Adipocyte (in vitro differentiated cells): ENCODE results near the gene TRIM7.
"Not testable (repeated sequence)": the region's sequence is repeated elsewhere in the genome, so short reads cannot be mapped to it uniquely, and the experiment has no call there.

Experiments
- DNase-seq: peaks from one replicate; pipeline ENCODE4 v3.0.0-alpha.2; 2015; ENCODE audit warnings: low read depth
- H3K27me3 ChIP-seq: replicated peaks from 2 replicates; pipeline ENCODE4 v1.7.0; 2013; ENCODE audit warnings: mild to moderate bottlenecking, low read length, moderate library complexity; ENCODE audit not compliant: control insufficient read depth, insufficient read depth
- H3K36me3 ChIP-seq: 2 replicates; pipeline ENCODE4 v1.7.0; 2013; ENCODE audit warnings: low read length, mild to moderate bottlenecking, moderate library complexity; ENCODE audit not compliant: control insufficient read depth, insufficient read depth, severe bottlenecking
- H3K4me1 ChIP-seq: 2 replicates; pipeline ENCODE4 v1.7.0; 2013; ENCODE audit warnings: mild to moderate bottlenecking, low read length, moderate library complexity; ENCODE audit not compliant: control insufficient read depth, insufficient read depth
- H3K4me3 ChIP-seq: 2 replicates; pipeline ENCODE4 v1.7.0; 2013; ENCODE audit warnings: mild to moderate bottlenecking, low read length, moderate library complexity
- H3K9ac ChIP-seq: 2 replicates; pipeline ENCODE4 v1.7.0; 2013; ENCODE audit warnings: mild to moderate bottlenecking, low read length, moderate library complexity
- H3K9me3 ChIP-seq: 2 replicates; pipeline ENCODE4 v1.7.0; 2013; ENCODE audit warnings: mild to moderate bottlenecking, low read length, moderate library complexity; ENCODE audit not compliant: control insufficient read depth

The TRIM7 gene

GRCh38 chr5:181219262-181220177, 14.5 kb upstream of the TRIM7 start:
- no peak for DNase-seq
- H3K4me1 ChIP-seq: peaks cover 13% of the 10 kb centered on the region
- no peaks in the 10 kb centered on the region for H3K27me3 ChIP-seq
- H3K9ac ChIP-seq: no peak overlapping the region
- H3K9me3 ChIP-seq: no peaks in the 10 kb centered on the region
- H3K36me3 ChIP-seq: no peaks in the 10 kb centered on the region
- no peak overlapping the region for H3K4me3 ChIP-seq

DNA sequence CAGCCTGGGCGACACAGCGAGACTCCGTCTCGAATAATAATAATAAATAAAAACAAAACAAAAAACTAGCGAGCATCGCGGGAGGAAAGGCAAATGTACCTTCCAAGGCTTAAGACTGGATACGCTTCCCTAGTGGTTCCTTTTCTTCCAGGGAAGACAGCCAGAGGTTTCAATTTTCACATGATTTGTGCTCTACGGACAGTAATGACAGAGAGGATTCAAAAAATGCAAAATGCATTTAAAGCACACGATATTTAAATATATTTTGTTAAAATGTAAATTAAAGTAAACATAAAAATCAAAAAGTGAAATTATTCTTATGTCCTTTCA, 13.8 kb upstream of the TRIM7 start:
- no peak overlapping the region for H3K9ac ChIP-seq

GRCh38 chr5:181217803-181218062, 12.7 kb upstream of the TRIM7 start:
- no peak for DNase-seq
- no peak overlapping the region for H3K9ac ChIP-seq
- no peaks in the 10 kb centered on the region for H3K9me3 ChIP-seq
- H3K4me3 ChIP-seq: peak overlapping the region; percentile 66
- H3K27me3 ChIP-seq: no peaks in the 10 kb centered on the region
- H3K4me1 ChIP-seq: peaks cover 6% of the 10 kb centered on the region
- no peaks in the 10 kb centered on the region for H3K36me3 ChIP-seq

More for the DNA sequence above, 13.8 kb upstream of the TRIM7 start:
- H3K36me3 ChIP-seq: no peaks in the 10 kb centered on the region
- no peak for DNase-seq
- peak overlapping the region; percentile 79 for H3K4me3 ChIP-seq
- no peaks in the 10 kb centered on the region for H3K27me3 ChIP-seq
- peaks cover 6% of the 10 kb centered on the region for H3K4me1 ChIP-seq
- H3K9me3 ChIP-seq: no peaks in the 10 kb centered on the region

DNA sequence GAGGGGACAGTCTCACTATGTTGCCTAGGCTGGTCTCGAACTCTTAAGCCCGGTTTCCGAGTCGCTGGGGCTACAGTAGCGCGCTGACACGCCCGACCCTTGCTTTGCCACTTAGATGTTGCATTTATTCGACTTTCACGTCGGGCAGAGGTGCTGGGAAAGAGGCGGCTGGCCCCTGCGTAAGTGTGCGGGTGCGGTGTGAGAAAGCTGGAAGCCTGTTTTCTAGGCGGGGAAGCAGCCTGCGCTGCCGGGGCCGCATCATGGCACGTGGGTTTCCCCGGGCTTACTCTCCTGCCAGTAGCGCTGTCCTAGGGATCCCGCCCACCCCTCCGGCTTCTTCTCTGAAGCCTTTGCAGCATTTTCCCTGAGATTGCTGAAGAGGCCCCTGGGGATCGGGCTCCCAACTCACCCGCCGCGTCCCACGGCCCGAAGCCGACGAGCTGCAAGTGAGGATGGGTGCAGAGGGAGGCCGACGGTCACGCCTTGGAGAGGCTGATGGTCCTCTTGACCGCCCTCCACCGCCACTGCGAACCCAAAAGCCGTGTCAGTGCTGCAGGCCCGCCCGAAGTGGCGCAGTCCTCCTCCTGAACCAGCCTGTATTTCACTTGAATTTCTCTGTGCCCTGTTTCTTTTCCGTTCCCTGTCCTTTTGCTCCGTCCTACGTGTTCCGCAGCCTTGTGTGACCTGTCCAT, 12.3 kb upstream of the TRIM7 start:
- Histone ChIP-seq H3K4me1 (peaks cover 6% of the 10 kb centered on the region), H3K4me3 (peak overlapping the region; percentile 66), H3K36me3 (no peaks in the 10 kb centered on the region), H3K9ac (no peak overlapping the region), H3K9me3 (no peaks in the 10 kb centered on the region), H3K27me3 (no peaks in the 10 kb centered on the region)
- peak; percentile 70 for DNase-seq

DNA sequence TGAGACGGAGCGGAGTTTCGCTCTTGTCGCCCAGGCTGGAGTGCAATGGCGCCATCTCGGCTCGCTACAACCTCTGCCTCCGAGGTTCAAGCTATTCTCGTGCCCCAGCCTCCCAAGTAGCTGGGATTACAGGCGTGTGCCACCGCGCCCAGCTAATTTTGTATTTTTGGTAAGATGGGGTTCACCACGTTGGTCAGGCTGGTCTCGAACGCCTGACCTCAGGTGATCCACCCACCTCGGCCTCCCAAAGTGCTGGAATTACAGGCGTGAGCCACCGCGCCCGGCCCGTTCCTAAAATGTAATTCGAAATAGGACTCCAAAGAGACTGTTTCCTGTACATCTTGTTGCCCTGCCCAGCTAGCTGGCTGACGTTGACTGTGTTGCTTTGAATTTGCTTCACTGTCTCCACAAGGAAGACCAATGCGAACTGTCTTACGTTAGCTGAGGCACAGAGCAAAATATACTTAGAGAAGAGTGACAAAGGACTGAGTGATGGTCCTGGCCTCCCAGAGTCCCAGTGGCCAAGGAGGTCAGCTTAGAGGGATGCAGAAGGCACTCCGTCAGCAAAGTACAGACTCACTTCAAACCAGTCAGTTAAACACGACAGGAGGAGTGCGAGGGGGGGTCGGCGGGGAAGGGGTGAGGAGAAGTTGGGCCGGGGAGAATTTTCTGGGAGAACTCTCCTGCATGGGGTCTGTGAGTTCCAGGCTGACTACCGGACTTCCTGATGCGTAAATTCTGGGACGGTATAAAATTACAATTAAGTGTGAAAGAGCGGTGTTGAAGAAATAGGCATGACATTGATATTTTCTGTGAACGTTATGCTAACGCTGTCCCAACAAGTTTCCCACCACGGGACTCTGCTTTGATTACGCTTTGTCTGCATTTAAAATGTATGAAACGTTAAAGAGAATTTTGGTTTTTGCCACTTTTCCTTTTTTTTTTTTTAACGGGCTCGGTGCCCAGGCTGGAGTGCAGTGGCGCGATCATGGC, 11.3 kb upstream of the TRIM7 start:
- no peaks in the 10 kb centered on the region for H3K27me3 ChIP-seq
- no peak for DNase-seq
- peak overlapping the region; percentile 64 for H3K4me3 ChIP-seq
- peak overlapping the region; percentile 34 for H3K9ac ChIP-seq
- H3K36me3 ChIP-seq: no peaks in the 10 kb centered on the region
- H3K4me1 ChIP-seq: peaks cover 6% of the 10 kb centered on the region
- no peaks in the 10 kb centered on the region for H3K9me3 ChIP-seq

- not testable (repeated sequence) for H3K27me3 ChIP-seq, H3K9ac ChIP-seq, H3K36me3 ChIP-seq, H3K4me1 ChIP-seq, DNase-seq, H3K4me3 ChIP-seq, H3K9me3 ChIP-seq
Observed at GRCh38 chr5:181214249-181214648, 9.3 kb upstream of the TRIM7 start.

GRCh38 chr5:181212934-181213333, 7.9 kb upstream of the TRIM7 start:
- no peaks in the 10 kb centered on the region for H3K27me3 ChIP-seq

DNA sequence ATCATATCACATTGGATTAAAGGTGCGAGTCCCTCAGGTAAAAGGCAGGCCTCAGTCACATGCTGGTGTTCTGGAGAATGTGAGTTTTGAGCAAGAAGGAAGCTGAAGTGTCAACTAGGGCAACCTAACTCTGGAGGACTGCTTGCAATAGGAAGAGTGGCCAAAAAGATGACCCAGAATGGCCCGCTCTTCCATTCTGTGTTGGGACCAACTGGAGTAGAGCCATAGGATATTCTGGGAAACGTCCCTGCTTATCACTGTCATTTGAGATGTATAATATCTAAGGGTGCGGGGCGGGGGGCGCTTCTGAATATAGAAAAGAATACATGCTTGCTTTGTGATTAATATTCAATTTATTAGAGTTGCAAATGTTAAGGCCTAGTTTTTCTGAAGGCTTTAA, 7.1 kb upstream of the TRIM7 start:
- Histone ChIP-seq H3K4me3 (no peak overlapping the region), H3K4me1 (peaks cover 3% of the 10 kb centered on the region), H3K36me3 (no peaks in the 10 kb centered on the region), H3K9ac (no peak overlapping the region), H3K9me3 (no peaks in the 10 kb centered on the region), H3K27me3 (no peaks in the 10 kb centered on the region)
- DNase-seq: no peak

More at GRCh38 chr5:181212934-181213333, 7.9 kb upstream of the TRIM7 start:
- peaks cover 6% of the 10 kb centered on the region for H3K4me1 ChIP-seq
- H3K4me3 ChIP-seq: no peak overlapping the region
- no peaks in the 10 kb centered on the region for H3K9me3 ChIP-seq
- DNase-seq: no peak
- H3K36me3 ChIP-seq: no peaks in the 10 kb centered on the region
- no peak overlapping the region for H3K9ac ChIP-seq

- H3K9ac ChIP-seq: no peak overlapping the region
- DNase-seq: no peak
- H3K27me3 ChIP-seq: no peaks in the 10 kb centered on the region
- H3K36me3 ChIP-seq: no peaks in the 10 kb centered on the region
- no peak overlapping the region for H3K4me3 ChIP-seq
- no peaks in the 10 kb centered on the region for H3K9me3 ChIP-seq
- H3K4me1 ChIP-seq: peaks cover 3% of the 10 kb centered on the region
Observed at GRCh38 chr5:181211208-181211607, 6.2 kb upstream of the TRIM7 start.

- H3K4me3 ChIP-seq, DNase-seq, H3K27me3 ChIP-seq, H3K9ac ChIP-seq, H3K4me1 ChIP-seq, H3K36me3 ChIP-seq, H3K9me3 ChIP-seq: not testable (repeated sequence)
Observed at GRCh38 chr5:181210698-181211097, 5.7 kb upstream of the TRIM7 start.

GRCh38 chr5:181210148-181210547, 5.2 kb upstream of the TRIM7 start:
- not testable (repeated sequence) for H3K36me3 ChIP-seq, H3K4me3 ChIP-seq, H3K9ac ChIP-seq, H3K27me3 ChIP-seq, H3K9me3 ChIP-seq, DNase-seq
- H3K4me1 ChIP-seq: peaks cover 10% of the 10 kb centered on the region
